ENCODE results near the gene LYL1. TPM values are rescaled to one million over a fixed set of nuclear protein-coding genes. Genes with fewer than 3 reads are reported as not detected.

The LYL1 gene
- total RNA-seq, 4 donors from 2014 or later = 5.5 to 29.9 (median 20.5) TPM

GRCh38 chr19:13095934-13096927, 6.4 kb downstream of the LYL1 start:
- DNase-seq (ENCODE audit: low spot score) (no peak), ATAC-seq (ENCODE audit: low FRiP score) (no peak)
- no peak for TF ChIP-seq CTCF (IDR thresholded peaks at IDR 0.05)

GRCh38 chr19:13095393-13095784, 7.3 kb downstream of the LYL1 start:
- DNase-seq (ENCODE audit: low spot score) (no peak), ATAC-seq (ENCODE audit: low FRiP score) (no peak)
- TF ChIP-seq CTCF (IDR thresholded peaks at IDR 0.05) = no peak

- no peak for DNase-seq (ENCODE audit: low spot score)
- TF ChIP-seq CTCF (IDR thresholded peaks at IDR 0.05) = no peak
- ATAC-seq (ENCODE audit: low FRiP score) = no peak
These were observed 7.8 kb downstream of the LYL1 start for GRCh38 chr19:13094771-13095392.

GRCh38 chr19:13094106-13094504, 8.6 kb downstream of the LYL1 start:
- ATAC-seq (ENCODE audit: low FRiP score) = no peak
- no peak for DNase-seq (ENCODE audit: low spot score)
- no peak for TF ChIP-seq CTCF (IDR thresholded peaks at IDR 0.05)

- DNase-seq (ENCODE audit: low spot score) = no peak
- peak; percentile 58 for ATAC-seq (ENCODE audit: low FRiP score)
- peak in 1 of 3 donors; percentile 96 for TF ChIP-seq CTCF (IDR thresholded peaks at IDR 0.05)
These were observed 9.1 kb downstream of the LYL1 start for GRCh38 chr19:13093407-13094105.

GRCh38 chr19:13092606-13093235, 9.9 kb downstream of the LYL1 start:
- ATAC-seq (ENCODE audit: low FRiP score) = no peak

More at GRCh38 chr19:13092606-13093235, 9.9 kb downstream of the LYL1 start:
- TF ChIP-seq CTCF (IDR thresholded peaks at IDR 0.05) = no peak
- DNase-seq (ENCODE audit: low spot score) = no peak

All from omental fat pad (tissue), 4 donors.